H1 (cell line): Measurements from ENCODE around the gene NR3C1. TPM values are rescaled to one million over a fixed set of nuclear protein-coding genes. Genes with fewer than 3 reads are reported as not detected.

Source experiments
- CTCF ChIA-PET: fragments of 300-600 bp; sonication (Branson Sonifier 250); formaldehyde crosslinking; loops from one replicate; lab custom pipeline; 2021; ENCODE audit not compliant: partially characterized antibody; lab: Charles Lee
- POLR2A ChIA-PET: fragments of 300-600 bp; sonication (Branson Sonifier 250); formaldehyde crosslinking; loops from one replicate; lab custom pipeline; 2021; ENCODE audit warnings: inconsistent platforms; ENCODE audit not compliant: partially characterized antibody; lab: Charles Lee
- DNase-seq, 2 experiments: peaks; one replicate each; pipeline versions ENCODE4 v3.0.0 to v3.0.0-alpha.2; 2010 to 2022; ENCODE audit warnings: low spot score in 2 of 2, low read depth in 1 of 2, mixed read lengths in 1 of 2
- FAIRE-seq: peaks from 2 replicates; lab custom pipeline; 2011; peaks lifted over from hg19 to GRCh38; lab: Jason Lieb, UNC
- H2AFZ ChIP-seq: 2 replicates; pipeline ENCODE4 v1.8.1; 2012; ENCODE audit warnings: low read length, inconsistent platforms
- H2AK5ac ChIP-seq: 2 replicates; pipeline ENCODE4 v1.6.1; 2013; ENCODE audit warnings: low read depth, low read length
- H2BK120ac ChIP-seq: replicated peaks from 2 replicates; pipeline ENCODE3; 2013; ENCODE audit warnings: low read depth, low read length, inconsistent platforms
- H2BK12ac ChIP-seq: 2 replicates; pipeline ENCODE4 v1.6.1; 2013; ENCODE audit warnings: low read depth, low read length
- H2BK15ac ChIP-seq: 2 replicates; pipeline ENCODE4 v1.6.1; 2013; ENCODE audit warnings: low read length
- H2BK20ac ChIP-seq: 2 replicates; pipeline ENCODE4 v1.6.1; 2013; ENCODE audit warnings: low read length
- H2BK5ac ChIP-seq: 2 replicates; pipeline ENCODE4 v1.6.1; 2013; ENCODE audit warnings: low read depth, low read length
- H3K14ac ChIP-seq: 2 replicates; pipeline ENCODE4 v1.6.1; 2013; ENCODE audit warnings: inconsistent platforms; ENCODE audit not compliant: insufficient read length
- H3K18ac ChIP-seq: 2 replicates; pipeline ENCODE4 v1.6.1; 2013; ENCODE audit warnings: low read length; ENCODE audit errors: extremely low read depth
- H3K23ac ChIP-seq: 2 replicates; pipeline ENCODE4 v1.6.1; 2013; ENCODE audit warnings: inconsistent platforms; ENCODE audit not compliant: insufficient read length
- H3K23me2 ChIP-seq: 2 replicates; pipeline ENCODE4 v1.6.1; 2013; ENCODE audit warnings: low read depth, low read length
- H3K27ac ChIP-seq: 2 replicates; pipeline ENCODE4 v1.6.1; 2011; ENCODE audit warnings: low read depth, low read length, inconsistent platforms
- H3K27me3 ChIP-seq, 4 experiments: replicated peaks in 1 of 4; 1 replicate in 1 of 4; 2 replicates in 3 of 4; pipeline versions ENCODE4 v1.6.1 to v1.8.1; 2011 to 2013; ENCODE audit warnings: low read length in 3 of 4, mild to moderate bottlenecking in 3 of 4, inconsistent platforms in 2 of 4, mixed read lengths in 2 of 4, moderate library complexity in 1 of 4; ENCODE audit not compliant: control insufficient read depth in 3 of 4, insufficient read depth in 3 of 4; ENCODE audit errors: extremely low read depth in 1 of 4
- H3K36me3 ChIP-seq, 4 experiments: 2 replicates each; pipeline versions ENCODE4 v1.6.1 to v1.8.1; 2011 to 2013; ENCODE audit warnings: mild to moderate bottlenecking in 4 of 4, low read length in 3 of 4, moderate library complexity in 2 of 4, control low read depth in 1 of 4, inconsistent platforms in 1 of 4; ENCODE audit not compliant: insufficient read depth in 4 of 4, control insufficient read depth in 2 of 4
- H3K4ac ChIP-seq: replicated peaks from 2 replicates; pipeline ENCODE3; 2013; ENCODE audit warnings: low read length, low read depth, mixed read lengths, inconsistent platforms; ENCODE audit not compliant: insufficient read length
- H3K4me1 ChIP-seq, 4 experiments: replicated peaks in 1 of 4; 1 replicate in 1 of 4; 2 replicates in 3 of 4; pipeline versions ENCODE4 v1.6.1 to v1.8.1; 2011 to 2013; ENCODE audit warnings: low read length in 3 of 4, inconsistent platforms in 2 of 4, mixed read lengths in 1 of 4; ENCODE audit not compliant: insufficient read depth in 4 of 4, control insufficient read depth in 3 of 4
- H3K4me2 ChIP-seq, 2 experiments: 2 replicates each; pipeline versions ENCODE4 v1.6.1 to v1.8.1; 2011 to 2013; ENCODE audit warnings: low read depth in 2 of 2, low read length in 2 of 2, control low read depth in 1 of 2, inconsistent platforms in 1 of 2, mild to moderate bottlenecking in 1 of 2; ENCODE audit not compliant: insufficient read depth in 1 of 2
- H3K4me3 ChIP-seq, 4 experiments: fragments of 200-600, 300-600 bp in 1 of 4; sonication (generic), shearing (Covaris generic), sonication (Bioruptor Twin) in 1 of 4; 2 replicates each; pipeline versions ENCODE4 v1.5.1 to v1.8.1; 2011 to 2016; ENCODE audit warnings: low read length in 4 of 4, low read depth in 3 of 4, control low read depth in 2 of 4, inconsistent platforms in 2 of 4, mild to moderate bottlenecking in 2 of 4, mixed read lengths in 1 of 4, moderate library complexity in 1 of 4; ENCODE audit not compliant: insufficient read depth in 2 of 4; ENCODE audit errors: extremely low read depth in 1 of 4
- H3K56ac ChIP-seq: replicated peaks from 2 replicates; pipeline ENCODE3; 2013; ENCODE audit warnings: low read depth, mild to moderate bottlenecking, mixed read lengths, low read length, inconsistent platforms; ENCODE audit not compliant: insufficient read length
- H3K79me1 ChIP-seq: 2 replicates; pipeline ENCODE4 v1.6.1; 2013; ENCODE audit warnings: low read depth, low read length, control low read depth
- H3K79me2 ChIP-seq, 2 experiments: 2 replicates each; pipeline versions ENCODE4 v1.6.1 to v1.8.1; 2012 to 2013; ENCODE audit warnings: low read length in 2 of 2, mild to moderate bottlenecking in 2 of 2, inconsistent platforms in 1 of 2; ENCODE audit not compliant: insufficient read depth in 2 of 2, control insufficient read depth in 1 of 2
- H3K9ac ChIP-seq, 4 experiments: replicated peaks in 1 of 4; 1 replicate in 1 of 4; 2 replicates in 3 of 4; pipeline versions ENCODE4 v1.6.1 to v1.8.1; 2011 to 2013; ENCODE audit warnings: low read depth in 3 of 4, low read length in 3 of 4, control low read depth in 2 of 4, mild to moderate bottlenecking in 2 of 4, moderate library complexity in 2 of 4, inconsistent platforms in 1 of 4; ENCODE audit errors: extremely low read depth in 1 of 4
- H3K9me3 ChIP-seq, 2 experiments: 2 replicates each; pipeline versions ENCODE4 v1.6.1 to v1.8.1; 2012 to 2013; ENCODE audit warnings: mild to moderate bottlenecking in 2 of 2, moderate library complexity in 2 of 2, control low read depth in 1 of 2, inconsistent platforms in 1 of 2, low read depth in 1 of 2, low read length in 1 of 2, mixed read lengths in 1 of 2; ENCODE audit not compliant: insufficient read depth in 2 of 2
- H4K20me1 ChIP-seq, 2 experiments: replicated peaks in 1 of 2; 2 replicates each; pipeline versions ENCODE3 to v1.8.1; 2011 to 2013; ENCODE audit warnings: inconsistent platforms in 2 of 2, low read length in 2 of 2, mild to moderate bottlenecking in 1 of 2; ENCODE audit not compliant: insufficient read depth in 2 of 2, control insufficient read depth in 1 of 2
- H4K5ac ChIP-seq: 2 replicates; pipeline ENCODE4 v1.6.1; 2013; ENCODE audit warnings: low read length, low read depth, mixed read lengths, inconsistent platforms; ENCODE audit not compliant: insufficient read length
- H4K8ac ChIP-seq: 2 replicates; pipeline ENCODE4 v1.8.0; 2013; ENCODE audit warnings: mild to moderate bottlenecking, moderate library complexity, low read length, inconsistent platforms; ENCODE audit not compliant: insufficient read depth; ENCODE audit errors: extremely low read depth
- H4K91ac ChIP-seq: replicated peaks from 2 replicates; pipeline ENCODE3; 2013; ENCODE audit warnings: low read length, mixed read lengths, inconsistent platforms; ENCODE audit not compliant: insufficient read length
- CBX8 ChIP-seq: fragments of 300-800, 300-1000 bp; sonication (generic); IDR thresholded peaks from 2 replicates; pipeline ENCODE4 v1.7.1; 2016; ENCODE audit warnings: low read depth, low read length, borderline replicate concordance
- EP300 ChIP-seq, 2 experiments: IDR thresholded peaks; 1 replicate in 1 of 2; 2 replicates in 1 of 2; pipeline ENCODE4 v1.6.1; 2011 to 2012; ENCODE audit warnings: low read depth in 2 of 2, low read length in 2 of 2, mild to moderate bottlenecking in 2 of 2, borderline replicate concordance in 1 of 2, inconsistent platforms in 1 of 2, moderate library complexity in 1 of 2
- RXRA ChIP-seq: IDR thresholded peaks from 2 replicates; pipeline ENCODE4 v1.6.1; 2011; ENCODE audit warnings: low read depth, mild to moderate bottlenecking, low read length, moderate library complexity; ENCODE audit not compliant: insufficient read depth
- SAP30 ChIP-seq: fragments of 300-600 bp; sonication (generic); IDR thresholded peaks from 2 replicates; pipeline ENCODE4 v1.7.1; 2012; ENCODE audit warnings: low read length, moderate library complexity, mild to moderate bottlenecking, inconsistent platforms; ENCODE audit not compliant: insufficient read depth, insufficient replicate concordance
- SIN3A ChIP-seq, 2 experiments: IDR thresholded peaks in 1 of 2; conservative IDR thresholded peaks in 1 of 2; 2 replicates each; pipeline ENCODE4 v1.6.1; 2011 to 2012; ENCODE audit warnings: low read length in 2 of 2, improper control_type of control experiment in 1 of 2, low read depth in 1 of 2, mild to moderate bottlenecking in 1 of 2
- TBP ChIP-seq: IDR thresholded peaks from 2 replicates; pipeline ENCODE4 v1.6.1; 2011; ENCODE audit warnings: low read depth, low read length, improper control_type of control experiment
- YY1 ChIP-seq: IDR thresholded peaks from 2 replicates; pipeline ENCODE4 v1.6.1; 2011; ENCODE audit warnings: low read depth, mild to moderate bottlenecking, low read length
- WGBS, 2 experiments: shearing (Covaris generic) in 1 of 2; methylation state at CpG; one replicate each; pipeline versions ENCODE4 v1.1.6 to v1.1.7; 2013 to 2015; ENCODE audit warnings: low lambda C conversion rate in 2 of 2, mixed read lengths in 2 of 2, inconsistent platforms in 1 of 2, low coverage in 1 of 2, missing lambda C conversion rate in 1 of 2; ENCODE audit not compliant: insufficient replicate concordance in 2 of 2, insufficient coverage in 1 of 2, insufficient read length in 1 of 2; ENCODE audit errors: extremely low coverage in 1 of 2, missing lambda C conversion rate in 1 of 2; 5-methylcytosine and 5-hydroxymethylcytosine counted together
- polyA plus RNA-seq, 7 experiments: library from polyadenylated mRNA; depleted of rRNA in 3 of 7; stranded (reverse) in 5 of 7; unstranded in 2 of 7; fragments of >200 nt in 5 of 7; fragments of 200-250 nt in 2 of 7; gene quantifications; 1 replicate in 5 of 7; 2 replicates in 1 of 7; 4 replicates in 1 of 7; pipeline versions ENCODE4 v1.2.1 to v1.2.3, GENCODE V29; 2011 to 2013; ENCODE audit warnings: missing spikeins in 2 of 7, mixed read lengths in 2 of 7
- total RNA-seq: library from RNA; stranded (reverse); fragmentation: NEBNext Ultra II Directional; extraction: Animal tissue kit (Norgen Biotek cat#: 25700); gene quantifications from 2 replicates; pipeline ENCODE4 v1.2.1, GENCODE V29; 2021
- TF ChIP-seq, protein P1 (sequence below): IDR thresholded peaks from 2 replicates; pipeline ENCODE4 v1.6.1; 2011; ENCODE audit warnings: low read depth, mild to moderate bottlenecking, low read length; ENCODE audit not compliant: insufficient read depth

Gene NR3C1
- total and polyA plus RNA-seq, 2 of the 8 experiments (the other 6 are each of a cell fraction or from before 2014, with no cell fraction given) = 1.7 to 5.4 TPM

DNA sequence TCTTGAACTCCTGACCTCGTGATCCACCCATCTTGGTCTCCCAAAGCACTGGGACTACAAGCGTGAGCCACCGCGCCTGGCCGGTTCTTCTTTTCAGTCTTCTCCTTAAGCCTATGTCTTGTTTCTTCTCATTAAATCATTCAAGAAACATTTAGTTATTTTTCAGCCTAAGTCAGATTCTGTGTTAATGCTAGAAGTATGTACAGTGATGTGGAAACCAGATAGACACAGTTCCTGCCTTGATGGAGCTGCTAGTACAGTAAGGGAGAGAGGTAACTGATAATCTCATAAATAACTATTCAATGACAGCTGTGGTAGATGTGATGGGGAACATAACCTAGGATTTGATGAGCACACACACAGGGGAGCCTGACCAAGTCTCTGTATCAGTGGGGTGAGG is 46.3 kb upstream of the NR3C1 start:
- H3K27ac ChIP-seq = no peak overlapping the region
- no peak overlapping the region for H3K18ac ChIP-seq
- no peaks in the 10 kb centered on the region for H3K79me1 ChIP-seq
- H2AK5ac ChIP-seq = no peak overlapping the region
- H3K9me3 ChIP-seq = no peaks in the 10 kb centered on the region
- no peaks in the 10 kb centered on the region for H3K27me3 ChIP-seq
- no peaks in the 10 kb centered on the region for H3K79me2 ChIP-seq
- POLR2A ChIA-PET = no interaction called here
- no peak overlapping the region for H3K4me2 ChIP-seq
- no peak overlapping the region for H4K5ac ChIP-seq
- no peak for DNase-seq
- no peaks in the 10 kb centered on the region for H4K20me1 ChIP-seq
- no peaks in the 10 kb centered on the region for H3K36me3 ChIP-seq
- CTCF ChIA-PET = interaction anchor here (0.7 kb wide), 1 partner anchor 11 kb away, joined by 3 read pairs; no protein-coding TSS in a partner anchor
- WGBS, 2 experiments = 98% methylated on average over 5 of the region's 5 CpGs; no CpG with 5 or more reads in 1 of the 2 experiments
- no peaks in the 10 kb centered on the region for H3K4me1 ChIP-seq
- no peak overlapping the region for H4K91ac ChIP-seq
- H3K14ac ChIP-seq = no peak overlapping the region
- no peak overlapping the region for H3K9ac ChIP-seq
- H2BK5ac ChIP-seq = no peak overlapping the region
- no peaks in the 10 kb centered on the region for H3K23me2 ChIP-seq
- H2BK12ac ChIP-seq = no peak overlapping the region
- H2AFZ ChIP-seq = no peak overlapping the region
- no peak overlapping the region for H3K23ac ChIP-seq
- FAIRE-seq = no peak
- no peak overlapping the region for H2BK20ac ChIP-seq
- H3K56ac ChIP-seq = no peak overlapping the region
- no peak overlapping the region for H2BK15ac ChIP-seq
- H3K4me3 ChIP-seq = no peak overlapping the region
- H4K8ac ChIP-seq = no peak overlapping the region
- no peak overlapping the region for H2BK120ac ChIP-seq
- H3K4ac ChIP-seq = no peak overlapping the region
- TF ChIP-seq YY1 = no peak
- no peak for TF ChIP-seq RXRA
- TF ChIP-seq, protein P1, sequence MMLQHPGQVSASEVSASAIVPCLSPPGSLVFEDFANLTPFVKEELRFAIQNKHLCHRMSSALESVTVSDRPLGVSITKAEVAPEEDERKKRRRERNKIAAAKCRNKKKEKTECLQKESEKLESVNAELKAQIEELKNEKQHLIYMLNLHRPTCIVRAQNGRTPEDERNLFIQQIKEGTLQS = no peak
- TF ChIP-seq EP300 (IDR thresholded peaks at IDR 0.05; ENCODE audit: borderline replicate concordance in 1 of 2, low read depth in 2 of 2, low read length in 2 of 2) = no peak
- TF ChIP-seq TBP = no peak
- no peak for TF ChIP-seq CBX8
- no peak for TF ChIP-seq SAP30
- no peak for TF ChIP-seq SIN3A (conservative IDR thresholded peaks at IDR 0.05 in 1 of 2, IDR thresholded peaks at IDR 0.05 in 1 of 2; ENCODE audit: low read depth in 1 of 2, low read length in 2 of 2)
